Inflammatory macrophage treated with lipopolysaccharide for 4 hours (primary cell): ENCODE results near the gene ARHGEF12.

Source experiments
- DNase-seq: peaks from one replicate; pipeline ENCODE4 v3.0.0-alpha.2; 2020

Gene ARHGEF12

DNA sequence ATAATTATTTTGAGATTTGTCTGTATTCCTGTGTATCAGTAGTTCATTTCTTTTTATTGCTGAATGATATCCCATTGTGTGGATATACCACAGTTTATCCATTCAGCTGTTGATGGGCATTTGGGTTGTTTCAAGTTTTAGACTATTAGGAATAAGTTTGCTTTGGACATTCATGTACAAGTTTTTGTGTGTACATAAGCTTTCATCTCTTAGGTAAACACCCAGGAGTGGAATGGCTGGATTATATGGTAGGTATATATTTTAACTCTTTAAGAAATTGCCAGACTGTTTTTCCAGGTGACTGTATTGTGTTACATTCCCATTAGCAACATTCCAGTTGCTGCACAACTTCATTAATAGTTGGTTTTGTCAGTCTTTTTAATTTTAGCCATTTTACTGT lies 52.0 kb downstream of the ARHGEF12 start:
- no peak for DNase-seq

DNA sequence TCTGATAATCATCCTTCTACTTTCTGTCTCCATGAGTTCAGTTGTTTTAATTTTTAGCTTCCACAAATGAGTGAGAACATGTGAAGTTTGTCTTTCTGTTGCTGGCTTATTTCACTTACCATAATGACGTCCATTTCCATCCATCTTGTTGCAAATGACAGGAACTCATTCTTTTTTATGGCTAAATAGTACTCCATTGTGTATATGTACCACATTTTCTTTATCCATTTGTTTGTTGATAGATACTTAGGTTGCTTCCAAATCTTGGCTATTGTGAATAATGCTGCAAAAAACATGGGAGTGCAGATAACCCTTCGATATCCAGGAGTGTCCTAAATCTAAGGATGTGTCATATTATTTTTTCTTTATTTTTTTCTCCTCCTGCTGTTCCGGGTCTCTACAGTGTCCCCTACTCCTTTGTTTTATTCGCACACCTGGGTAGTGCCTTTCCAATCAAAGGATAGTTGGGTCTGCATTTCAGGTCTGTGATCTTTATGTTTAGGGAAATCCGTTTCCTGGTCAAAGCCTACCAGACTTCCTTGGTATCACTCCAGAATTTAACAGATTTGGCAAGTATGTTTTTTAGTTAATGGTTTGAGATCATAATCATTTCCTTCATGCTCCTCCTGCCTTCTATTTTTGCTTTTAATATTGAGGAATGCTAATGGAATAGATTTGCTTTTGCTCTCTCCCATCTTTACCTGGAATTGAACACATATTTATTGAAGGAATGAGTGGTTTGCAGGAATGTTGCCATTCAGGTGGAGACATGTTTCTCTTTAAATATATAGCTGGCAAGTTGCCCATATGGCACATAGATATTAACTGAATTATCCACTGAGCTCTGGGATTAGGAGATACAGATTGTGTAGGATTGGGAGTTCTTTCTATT lies 53.7 kb downstream of the ARHGEF12 start:
- DNase-seq = no peak

DNA sequence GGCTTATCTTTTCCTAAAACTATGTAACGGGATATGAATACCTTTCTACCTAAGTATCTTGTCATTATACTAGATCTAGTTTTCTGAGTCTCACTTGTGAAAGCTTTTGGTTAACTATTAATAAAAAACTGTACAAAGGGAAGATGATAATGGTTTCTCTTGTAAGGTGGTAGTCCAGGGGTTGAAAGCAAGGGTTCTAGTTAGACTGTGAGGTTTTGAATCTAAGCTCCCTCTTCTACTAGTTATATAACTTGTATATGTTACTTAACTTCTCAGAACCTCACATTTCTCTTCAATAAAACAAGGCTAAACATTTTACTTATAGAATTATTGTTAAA lies 54.3 kb downstream of the ARHGEF12 start:
- no peak for DNase-seq

GRCh38 chr11:120391292-120391691 lies 55.1 kb downstream of the ARHGEF12 start:
- no peak for DNase-seq

DNA sequence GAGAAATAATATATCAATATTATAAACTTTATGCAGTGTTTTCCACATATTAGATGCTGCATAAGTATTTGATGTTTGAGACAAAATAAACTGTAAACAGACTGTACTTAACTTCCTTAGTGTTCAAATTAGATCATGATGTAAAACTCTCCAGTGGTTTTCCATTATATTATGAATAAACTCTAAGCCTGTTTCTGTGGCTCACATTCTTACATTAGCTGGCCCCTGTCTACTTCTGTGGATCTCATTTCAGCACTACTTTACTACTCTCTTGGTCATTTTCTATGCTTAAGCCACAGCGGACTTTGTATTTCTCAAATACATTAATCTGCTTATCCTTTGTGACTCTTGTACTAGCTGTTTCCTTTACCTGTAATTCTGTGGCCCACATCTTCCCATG lies 55.6 kb downstream of the ARHGEF12 start:
- no peak for DNase-seq

DNA sequence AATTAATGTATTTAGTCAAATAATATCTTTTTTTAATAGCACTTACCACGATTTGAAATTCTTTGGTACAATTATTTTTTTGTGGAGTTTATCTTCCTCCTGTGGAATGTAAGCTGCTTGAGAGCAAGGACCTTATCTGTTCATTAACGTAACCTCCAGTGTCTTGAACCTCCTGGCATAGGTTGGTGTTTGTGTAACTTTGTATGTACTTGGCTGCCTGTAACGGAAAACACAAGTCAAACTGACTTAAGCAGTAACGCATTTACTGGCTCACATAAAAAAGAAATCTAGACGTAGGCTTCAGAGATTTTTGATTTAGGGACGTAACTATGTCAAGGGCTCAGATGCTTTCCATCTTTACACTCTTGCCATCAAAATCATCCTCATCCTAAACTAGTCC lies 56.1 kb downstream of the ARHGEF12 start:
- no peak for DNase-seq

- DNase-seq = no peak
Measured at GRCh38 chr11:120392793-120393192, 56.6 kb downstream of the ARHGEF12 start.

DNA sequence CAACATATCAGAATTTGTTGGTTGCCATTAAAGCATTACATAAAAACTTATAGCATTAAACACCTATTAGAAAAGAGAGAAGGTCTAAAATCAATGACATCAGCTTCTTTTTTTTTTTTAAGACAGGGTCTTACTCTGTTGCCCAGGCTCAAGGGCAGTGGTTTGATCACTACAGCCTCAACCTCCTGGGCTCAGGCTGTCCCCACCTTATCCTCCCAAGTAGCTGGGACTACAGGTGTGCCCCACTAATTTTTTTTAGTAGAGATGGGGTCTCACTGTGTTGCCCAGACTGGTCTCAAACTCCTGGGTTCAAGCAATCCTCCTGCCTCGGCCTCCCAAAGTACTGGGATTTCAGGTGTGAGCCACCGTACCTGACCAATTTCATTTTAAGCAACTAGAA lies 57.9 kb downstream of the ARHGEF12 start:
- no peak for DNase-seq

- no peak for DNase-seq
Measured at GRCh38 chr11:120395778-120396177, 59.6 kb downstream of the ARHGEF12 start.

DNA sequence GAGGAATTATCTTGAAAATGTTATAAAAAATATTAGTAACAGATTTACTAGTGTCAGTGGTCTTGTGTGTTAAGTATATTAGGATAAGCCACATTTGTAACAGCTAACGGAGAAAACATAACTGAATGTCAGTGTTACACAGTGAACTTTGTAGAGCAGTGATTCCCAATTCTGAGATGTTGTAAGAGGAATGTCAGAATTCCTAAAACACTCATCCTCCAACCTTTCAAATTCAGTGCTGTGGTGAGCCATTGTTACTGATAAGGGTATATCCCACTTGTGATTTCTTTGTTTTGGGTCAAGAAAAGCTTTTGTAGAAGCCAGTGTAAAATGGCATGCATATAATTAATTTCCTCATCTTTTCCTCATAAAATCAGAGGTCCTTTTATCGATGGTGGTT lies 61.9 kb downstream of the ARHGEF12 start:
- DNase-seq = no peak

- no peak for DNase-seq
Measured at GRCh38 chr11:120399307-120399706, 63.1 kb downstream of the ARHGEF12 start.

GRCh38 chr11:120400564-120401364 lies 64.6 kb downstream of the ARHGEF12 start:
- peak; percentile 62 for DNase-seq

- DNase-seq = no peak
Measured at GRCh38 chr11:120401506-120401905, 65.3 kb downstream of the ARHGEF12 start.

DNA sequence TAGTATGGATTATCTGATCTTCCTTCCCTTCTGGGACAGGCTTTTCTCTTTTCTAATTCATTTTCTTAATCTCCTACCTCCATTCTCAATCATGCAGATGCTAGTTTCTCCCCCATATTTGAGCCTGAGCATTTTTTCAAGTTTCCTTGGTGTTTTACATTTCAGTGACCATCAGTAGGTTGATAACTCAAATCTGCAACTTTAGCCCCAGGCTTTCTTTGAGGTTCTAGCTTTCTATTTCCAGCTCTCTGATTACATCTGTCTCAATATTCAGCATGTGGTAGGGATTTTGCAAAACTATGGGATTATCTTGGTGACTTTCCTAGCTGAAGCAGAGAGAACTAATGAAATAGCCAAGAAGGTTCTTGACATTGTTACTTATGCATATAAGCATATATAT lies 67.8 kb downstream of the ARHGEF12 start:
- no peak for DNase-seq

DNA sequence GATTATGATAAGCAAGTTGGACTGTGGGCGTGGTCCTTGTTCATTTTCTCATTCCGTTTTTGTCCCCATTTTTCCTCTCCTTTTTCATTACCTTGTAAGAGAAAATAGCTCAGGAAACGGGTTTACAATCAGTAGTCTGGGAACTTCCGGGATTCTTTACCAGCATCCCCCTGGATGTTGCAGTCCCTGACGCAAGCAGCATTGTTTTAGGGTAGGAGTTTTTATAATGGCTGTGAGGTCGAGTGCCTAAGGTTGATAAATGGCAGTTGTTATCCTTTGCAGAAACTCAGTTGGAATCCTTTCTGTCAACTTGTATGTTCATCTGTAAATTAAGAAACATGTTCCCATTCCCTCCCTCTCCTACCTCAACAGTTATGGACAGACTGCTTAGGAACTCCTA lies 68.3 kb downstream of the ARHGEF12 start:
- DNase-seq = no peak

GRCh38 chr11:120409655-120410054 lies 73.4 kb downstream of the ARHGEF12 start:
- no peak for DNase-seq

DNA sequence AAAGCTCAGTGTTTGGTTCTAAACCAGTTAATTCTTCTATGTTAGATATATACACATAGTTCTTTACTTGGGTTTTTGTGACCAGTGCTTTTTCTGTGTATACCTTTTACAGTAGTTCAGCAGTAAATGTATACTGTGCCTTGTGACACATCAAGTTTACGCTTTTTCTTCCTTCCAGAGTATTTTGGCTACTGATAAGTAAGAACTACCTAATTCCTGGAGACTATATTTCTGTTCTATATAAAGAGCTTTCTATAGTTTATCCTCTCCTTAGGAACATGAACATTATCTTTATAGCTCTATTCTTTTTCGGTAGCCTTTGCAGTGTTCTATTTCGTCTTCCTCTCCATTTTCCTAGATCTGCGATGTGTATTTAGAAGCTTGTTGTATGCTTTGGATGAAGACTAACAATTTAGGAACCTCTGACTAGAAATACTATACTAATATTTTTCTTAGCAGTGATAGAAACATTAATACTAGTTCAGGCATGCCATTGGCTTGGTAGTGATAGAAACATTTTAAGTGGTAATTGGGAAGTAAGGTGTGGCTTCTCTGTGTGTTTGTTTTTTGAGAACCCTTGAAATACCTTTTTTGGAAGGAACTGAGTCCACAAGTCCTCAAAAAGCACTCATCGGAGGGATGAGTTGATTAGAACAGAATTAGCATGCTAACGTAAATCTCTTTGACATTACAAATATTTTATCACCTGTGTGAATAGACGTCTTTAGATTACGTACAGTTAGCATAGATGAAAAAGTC lies 74.6 kb downstream of the ARHGEF12 start:
- no peak for DNase-seq

- no peak for DNase-seq
Measured at GRCh38 chr11:120413480-120413879, 77.3 kb downstream of the ARHGEF12 start.

- DNase-seq = no peak
Measured at GRCh38 chr11:120420572-120420971, 84.4 kb downstream of the ARHGEF12 start.

GRCh38 chr11:120424185-120424969 lies 88.2 kb downstream of the ARHGEF12 start:
- DNase-seq = no peak

DNA sequence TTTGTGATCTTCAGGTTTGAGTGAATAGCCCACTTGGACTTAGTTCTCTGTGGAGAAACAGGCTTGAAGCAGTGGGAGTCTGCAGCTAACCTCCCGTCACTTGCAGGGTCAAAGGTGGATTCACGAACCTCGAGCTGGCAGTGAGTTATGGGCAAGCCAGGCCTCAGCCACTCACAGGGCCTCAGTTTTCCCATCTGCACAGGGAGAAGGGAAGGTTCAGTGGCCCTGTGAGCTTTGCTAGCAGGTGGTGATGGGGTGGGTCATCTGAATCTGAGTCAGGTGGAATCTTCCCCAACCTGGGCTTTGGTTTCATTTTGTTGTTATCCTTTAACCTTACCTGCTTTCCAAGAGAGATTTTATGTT lies 88.7 kb downstream of the ARHGEF12 start:
- DNase-seq = no peak

GRCh38 chr11:120425527-120425926 lies 89.3 kb downstream of the ARHGEF12 start:
- DNase-seq = no peak

- DNase-seq = no peak
Measured at GRCh38 chr11:120430146-120430545, 93.9 kb downstream of the ARHGEF12 start.
